Mesodermal cell (in vitro differentiated cells): ENCODE results near the gene CD93.

Source experiments
- H3K27ac ChIP-seq: 2 replicates; pipeline ENCODE4 v1.7.0; 2013; ENCODE audit warnings: mild to moderate bottlenecking, low read depth, low read length, moderate library complexity; ENCODE audit not compliant: severe bottlenecking
- H3K36me3 ChIP-seq: 2 replicates; pipeline ENCODE4 v1.7.1; 2013; ENCODE audit warnings: mild to moderate bottlenecking, low read length, moderate library complexity; ENCODE audit not compliant: control insufficient read depth, insufficient read depth
- H3K4me1 ChIP-seq: one replicate; pipeline ENCODE4 v1.7.1; 2013; ENCODE audit warnings: mild to moderate bottlenecking, low read length; ENCODE audit not compliant: insufficient read depth, control insufficient read depth, poor library complexity, severe bottlenecking
- H3K4me3 ChIP-seq: 2 replicates; pipeline ENCODE4 v1.7.0; 2013; ENCODE audit warnings: low read length, control low read depth, mild to moderate bottlenecking; ENCODE audit not compliant: insufficient read depth, poor library complexity, severe bottlenecking; ENCODE audit errors: extremely low read depth
- H3K9me3 ChIP-seq: 2 replicates; pipeline ENCODE4 v1.7.1; 2013; ENCODE audit warnings: mild to moderate bottlenecking, low read length, moderate library complexity; ENCODE audit not compliant: control insufficient read depth
- WGBS, 2 experiments: methylation state at CpG; one replicate each; pipeline ENCODE4 v1.1.5; 2013; ENCODE audit warnings: missing lambda C conversion rate in 2 of 2; ENCODE audit not compliant: insufficient coverage in 2 of 2; 5-methylcytosine and 5-hydroxymethylcytosine counted together

The CD93 gene

DNA sequence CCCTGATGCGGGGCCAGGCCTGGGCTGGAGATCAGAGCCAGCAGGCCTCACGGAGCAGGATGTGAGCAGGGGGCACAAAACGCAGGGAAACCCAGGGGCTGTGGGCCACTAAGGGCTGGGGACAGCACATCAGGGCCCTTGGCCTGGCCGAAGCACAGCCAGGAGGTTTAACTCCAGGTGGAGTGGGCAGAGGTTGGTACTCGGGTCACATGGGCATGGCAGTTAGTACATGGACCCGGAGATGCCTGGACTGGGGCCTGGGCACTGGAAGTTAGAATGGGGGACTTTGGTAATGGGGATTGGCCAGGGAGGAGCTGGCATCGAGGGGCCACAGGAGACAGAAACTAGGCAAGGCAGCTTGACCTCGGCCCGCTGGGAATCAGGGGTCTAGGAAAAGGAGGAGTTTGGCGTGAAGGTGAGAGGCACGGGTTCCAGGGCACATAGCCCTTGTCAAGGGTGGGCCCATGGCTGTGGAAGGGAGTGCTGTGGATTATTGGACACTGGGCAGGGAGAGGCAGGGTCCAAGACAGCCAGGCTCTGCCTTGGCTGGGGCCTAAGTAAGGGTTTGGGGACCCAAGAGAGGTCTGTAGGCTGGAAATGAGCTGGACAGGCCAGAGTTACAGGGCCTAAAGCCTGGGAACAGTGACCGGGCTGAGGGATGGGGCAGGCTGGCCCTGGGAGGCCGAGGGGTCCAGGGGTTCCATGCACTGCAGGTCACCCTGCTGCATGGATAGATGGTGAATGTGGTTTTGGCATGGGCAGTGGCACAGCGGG lies 41.6 kb upstream of the CD93 start:
- no peaks in the 10 kb centered on the region for H3K36me3 ChIP-seq
- H3K9me3 ChIP-seq = no peaks in the 10 kb centered on the region
- 93% methylated on average over 11 to 14 of the region's 14 CpGs for WGBS, 2 experiments
- H3K4me3 ChIP-seq = no peak overlapping the region
- peaks cover 16% of the 10 kb centered on the region for H3K4me1 ChIP-seq
- no peak overlapping the region for H3K27ac ChIP-seq

DNA sequence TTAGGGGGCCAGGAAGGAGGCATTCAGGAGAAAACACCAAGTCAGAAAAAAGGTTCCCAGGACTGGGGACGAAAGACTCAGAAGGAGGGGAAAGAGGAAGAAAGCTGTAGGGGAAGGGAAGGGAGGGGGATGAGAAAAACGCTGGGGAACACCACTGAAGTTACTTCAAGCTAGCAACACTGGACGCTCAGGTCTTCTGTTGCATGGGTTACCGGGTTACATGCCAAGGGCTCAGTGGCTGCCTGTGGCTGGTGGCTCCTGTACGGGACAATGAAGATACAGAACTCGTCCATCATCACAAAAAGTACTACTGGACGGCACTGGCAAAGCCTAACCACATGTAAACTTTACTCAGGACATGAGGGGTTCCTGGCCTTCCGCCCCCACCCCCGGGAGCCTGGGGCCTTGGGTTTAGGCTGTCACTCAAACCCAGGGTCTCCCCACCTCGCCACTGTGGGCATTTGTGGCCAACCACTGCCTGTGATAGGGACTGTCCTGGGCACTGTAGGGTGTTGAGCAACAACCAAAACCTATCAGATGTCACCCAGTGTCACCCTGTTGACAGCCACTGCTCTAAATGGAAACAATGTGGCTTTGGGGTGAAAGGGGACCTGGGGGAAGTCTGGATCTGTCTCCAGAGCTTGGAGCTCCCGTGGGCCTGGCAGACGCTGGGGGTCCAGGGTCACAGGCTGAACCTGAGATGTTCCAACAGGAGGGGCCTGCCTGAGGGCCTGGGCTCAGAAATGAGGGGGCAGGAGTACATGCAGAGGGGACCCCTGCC lies 40.3 kb upstream of the CD93 start:
- H3K4me3 ChIP-seq = no peak overlapping the region
- peaks cover 16% of the 10 kb centered on the region for H3K4me1 ChIP-seq
- WGBS, 2 experiments = 86 to 92% methylated on average over 10 to 12 of the region's 12 CpGs
- H3K27ac ChIP-seq = no peak overlapping the region
- H3K9me3 ChIP-seq = no peaks in the 10 kb centered on the region
- no peaks in the 10 kb centered on the region for H3K36me3 ChIP-seq

DNA sequence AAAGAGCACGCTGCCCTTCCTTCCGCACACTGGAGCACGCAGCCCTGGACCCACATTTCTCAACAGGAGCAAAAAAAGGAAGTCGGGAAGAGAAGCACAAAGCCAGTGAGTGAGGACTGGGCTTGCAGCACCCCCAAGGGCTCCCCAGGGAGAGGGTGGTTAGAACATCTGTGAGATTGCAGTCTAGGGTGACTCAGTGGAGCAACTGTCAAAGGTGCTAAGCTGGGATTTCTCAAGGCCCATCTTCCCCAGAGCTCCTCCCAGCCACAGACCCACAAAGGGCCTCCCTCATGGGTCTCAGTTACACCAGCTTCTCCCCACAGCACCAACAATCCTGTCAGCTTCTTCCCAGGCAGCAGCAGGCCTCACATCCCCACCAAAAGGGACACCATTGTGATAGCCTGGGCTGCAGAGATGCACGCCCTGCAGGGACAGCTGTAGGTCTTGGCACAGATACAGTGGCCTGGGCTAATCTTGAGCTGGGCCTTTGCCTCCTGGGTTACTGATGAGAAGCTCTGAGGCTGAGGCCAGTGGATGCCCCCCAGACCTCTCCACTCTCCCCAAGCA lies 39.6 kb upstream of the CD93 start:
- 96 to 97% methylated on average over 3 to 4 of the region's 5 CpGs for WGBS, 2 experiments
- Histone ChIP-seq H3K9me3 (no peaks in the 10 kb centered on the region), H3K36me3 (no peaks in the 10 kb centered on the region), H3K4me1 (peaks cover 22% of the 10 kb centered on the region), H3K4me3 (no peak overlapping the region), H3K27ac (no peak overlapping the region)

DNA sequence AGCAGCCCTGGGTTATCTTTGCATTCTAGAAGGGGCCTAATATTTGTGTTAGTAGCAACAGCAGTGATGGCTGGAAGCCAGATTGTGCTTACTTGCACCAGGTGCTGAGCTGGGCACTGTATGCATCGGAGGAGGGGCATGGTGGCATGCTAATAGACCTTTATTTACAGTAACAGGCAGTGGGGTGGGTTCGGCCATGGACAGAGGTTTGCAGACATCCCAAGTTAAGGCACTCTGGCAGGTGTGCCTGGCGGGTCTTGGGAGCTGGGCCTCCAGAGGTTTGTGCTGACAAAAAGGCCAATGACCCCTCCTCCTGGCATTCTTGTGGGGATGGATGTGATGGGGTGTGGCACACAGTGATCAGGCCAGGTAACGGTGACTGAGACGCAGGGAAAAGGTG lies 39.0 kb upstream of the CD93 start:
- Histone ChIP-seq H3K4me3 (no peak overlapping the region), H3K9me3 (no peaks in the 10 kb centered on the region), H3K4me1 (peaks cover 20% of the 10 kb centered on the region), H3K27ac (no peak overlapping the region), H3K36me3 (no peaks in the 10 kb centered on the region)
- 93 to 95% methylated on average over 3 to 4 of the region's 5 CpGs for WGBS, 2 experiments

DNA sequence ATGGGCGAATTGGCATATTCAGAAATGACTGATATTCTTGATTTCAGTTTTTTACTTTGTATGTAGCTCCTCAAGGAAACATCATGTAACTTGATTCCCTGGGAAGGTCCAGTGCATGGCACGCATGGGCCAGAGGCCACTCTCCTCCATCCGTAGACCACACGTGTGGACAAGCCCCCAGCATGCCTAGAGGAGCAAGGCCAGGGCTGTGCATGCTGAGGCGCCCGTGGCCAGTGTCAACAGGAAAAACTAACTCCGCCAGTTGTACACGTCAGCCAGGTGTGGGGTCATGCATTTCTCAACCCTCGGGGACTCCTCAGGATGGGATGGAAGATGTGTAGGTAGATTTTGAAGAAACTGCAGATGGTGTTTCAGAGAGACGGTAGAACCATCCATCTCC lies 37.8 kb upstream of the CD93 start:
- H3K4me1 ChIP-seq = peaks cover 8% of the 10 kb centered on the region
- 94 to 100% methylated on average over 6 to 9 of the region's 10 CpGs for WGBS, 2 experiments
- no peak overlapping the region for H3K4me3 ChIP-seq
- no peaks in the 10 kb centered on the region for H3K36me3 ChIP-seq
- no peaks in the 10 kb centered on the region for H3K9me3 ChIP-seq
- H3K27ac ChIP-seq = no peak overlapping the region

DNA sequence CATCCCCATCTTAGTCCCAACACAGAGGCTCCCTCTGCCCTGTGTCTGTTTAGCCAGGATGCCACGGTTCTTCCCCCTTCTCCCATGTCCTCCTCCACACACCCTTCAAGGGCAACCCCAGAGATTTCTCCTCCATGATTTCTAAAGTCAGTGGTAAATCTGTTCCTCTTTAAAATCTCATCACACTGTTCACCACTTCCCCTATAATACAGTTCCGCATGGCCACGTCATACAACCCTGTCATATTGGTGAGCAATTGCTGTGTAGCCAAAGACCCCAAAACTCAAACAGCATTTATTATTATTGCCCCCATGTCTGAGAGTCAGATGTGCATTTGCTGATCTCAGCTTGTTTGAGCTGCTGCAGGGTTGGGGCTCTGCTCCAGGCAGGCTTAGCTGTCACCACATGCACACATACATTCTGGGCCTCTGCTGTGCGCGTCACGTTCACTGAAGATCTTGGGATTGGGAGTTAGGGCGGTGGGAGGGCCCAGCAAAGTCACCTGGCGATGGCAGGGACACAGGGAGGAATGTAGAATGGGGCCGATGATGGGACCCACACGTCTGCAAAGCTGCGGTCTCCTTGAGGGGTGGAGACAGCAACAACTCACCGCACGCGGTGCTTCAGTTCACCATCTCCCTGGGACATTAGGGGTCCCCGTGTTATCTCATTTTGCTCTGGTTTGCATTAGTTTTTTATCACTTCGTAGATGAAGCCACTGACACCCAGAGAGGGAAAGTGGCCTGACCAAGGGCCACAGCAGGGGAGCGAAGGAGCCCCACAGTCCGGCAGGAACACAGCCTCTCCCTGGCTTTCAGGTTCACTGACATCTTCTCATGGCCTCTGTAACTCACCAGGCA lies 36.9 kb upstream of the CD93 start:
- no peaks in the 10 kb centered on the region for H3K9me3 ChIP-seq
- H3K36me3 ChIP-seq = no peaks in the 10 kb centered on the region
- no peak overlapping the region for H3K4me3 ChIP-seq
- peaks cover 12% of the 10 kb centered on the region for H3K4me1 ChIP-seq
- H3K27ac ChIP-seq = no peak overlapping the region
- 90 to 96% methylated on average over 15 to 16 of the region's 18 CpGs for WGBS, 2 experiments

DNA sequence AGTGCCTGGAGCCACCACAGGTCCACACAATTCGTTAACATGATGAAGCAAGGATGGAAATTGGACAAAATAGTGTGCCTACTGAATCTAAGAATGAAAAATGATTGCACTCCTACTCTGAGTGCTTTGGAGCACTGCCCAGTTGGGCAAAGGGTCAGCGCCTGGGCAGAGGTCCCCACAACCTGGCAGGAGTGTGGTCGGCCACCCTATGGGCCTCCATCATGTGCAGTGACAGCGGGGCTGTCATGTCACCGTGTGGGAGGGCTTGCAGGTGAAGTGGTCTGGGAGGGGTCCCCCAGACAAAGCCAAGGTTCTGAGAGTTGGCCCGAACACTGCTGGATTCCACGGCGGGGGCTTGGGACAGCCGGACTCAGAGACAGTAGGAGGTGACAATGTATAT lies 36.2 kb upstream of the CD93 start:
- WGBS, 2 experiments = 93 to 100% methylated on average over 3 to 5 of the region's 9 CpGs
- no peaks in the 10 kb centered on the region for H3K36me3 ChIP-seq
- no peak overlapping the region for H3K4me3 ChIP-seq
- no peak overlapping the region for H3K27ac ChIP-seq
- peaks cover 19% of the 10 kb centered on the region for H3K4me1 ChIP-seq
- no peaks in the 10 kb centered on the region for H3K9me3 ChIP-seq

DNA sequence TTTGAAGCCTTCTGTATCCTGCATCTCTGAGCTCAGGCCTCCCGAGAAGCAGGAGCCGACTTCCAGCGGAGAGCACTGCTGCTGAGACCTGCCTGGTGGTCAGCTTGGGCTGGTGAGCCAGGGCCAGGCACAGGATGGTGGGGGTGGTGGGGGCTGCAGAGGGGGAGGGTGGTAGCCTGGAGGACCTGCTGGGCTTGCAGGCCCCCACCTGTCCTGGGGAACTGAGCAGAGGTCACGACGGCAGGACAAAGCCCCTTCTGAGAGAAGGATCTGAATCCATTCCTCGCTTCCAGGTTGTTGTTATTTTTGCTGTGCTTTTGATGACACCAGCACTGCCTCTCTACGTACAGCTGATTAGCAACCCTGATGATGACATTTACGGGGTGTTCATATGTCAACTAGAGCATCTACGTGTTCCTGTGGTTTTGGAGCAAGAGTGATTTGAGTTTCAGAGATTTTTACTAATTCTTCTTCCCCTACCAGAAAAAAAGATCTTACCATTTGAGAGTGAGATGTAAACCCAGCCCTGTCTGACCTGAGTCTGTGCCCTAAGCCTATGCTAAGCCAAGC lies 35.7 kb upstream of the CD93 start:
- Histone ChIP-seq H3K27ac (no peak overlapping the region), H3K4me3 (no peak overlapping the region), H3K36me3 (no peaks in the 10 kb centered on the region), H3K4me1 (peaks cover 20% of the 10 kb centered on the region), H3K9me3 (no peaks in the 10 kb centered on the region)
- WGBS, 2 experiments = 82 to 83% methylated on average over 6 to 9 of the region's 9 CpGs

DNA sequence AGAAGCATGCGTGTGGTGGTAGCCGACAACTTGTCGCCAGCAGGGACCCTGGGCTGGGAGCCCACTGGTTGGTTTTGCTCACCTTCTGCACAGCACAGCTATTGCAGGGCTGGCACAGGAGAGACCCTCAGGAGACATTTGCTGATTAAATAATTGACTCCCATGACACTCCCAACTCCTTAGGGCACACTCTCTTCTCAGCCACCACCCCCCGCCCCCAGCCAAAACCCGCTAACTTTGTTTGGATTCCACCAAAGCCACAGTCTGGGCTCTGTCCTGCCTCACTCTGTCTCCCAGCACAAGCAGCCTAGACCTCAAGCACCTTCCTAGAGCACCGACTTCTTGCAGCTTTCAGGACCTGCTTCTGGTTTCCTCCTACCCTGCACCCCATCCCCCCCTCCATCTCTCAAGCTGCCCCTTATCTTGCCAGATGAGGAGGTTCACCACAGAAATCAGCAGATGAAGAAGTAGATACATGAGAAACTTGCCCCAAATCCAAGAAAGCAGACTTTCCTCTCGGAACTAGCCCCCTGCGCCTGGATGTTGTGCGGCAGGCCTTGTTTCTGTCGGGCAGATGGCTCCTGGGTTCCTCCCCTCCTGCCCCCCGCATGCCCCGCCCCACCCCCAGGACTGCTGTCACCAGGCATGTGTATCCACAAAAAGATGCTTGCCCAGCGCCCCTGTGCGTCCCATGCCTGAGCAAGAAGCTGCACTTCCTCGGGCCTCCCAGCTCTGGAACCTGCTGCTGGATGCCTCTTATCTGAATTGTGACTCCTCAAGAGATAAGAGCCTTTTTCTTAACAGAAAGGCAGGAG lies 35.0 kb upstream of the CD93 start:
- no peaks in the 10 kb centered on the region for H3K9me3 ChIP-seq
- no peak overlapping the region for H3K4me3 ChIP-seq
- H3K27ac ChIP-seq = no peak overlapping the region
- peaks cover 25% of the 10 kb centered on the region for H3K4me1 ChIP-seq
- 82 to 89% methylated on average over 14 of the region's 15 CpGs for WGBS, 2 experiments
- no peaks in the 10 kb centered on the region for H3K36me3 ChIP-seq
